NCI-H2196 (cell line): ENCODE results near the gene DCTN5.
"Not testable (repeated sequence)": the region's sequence is repeated elsewhere in the genome, so short reads cannot be mapped to it uniquely, and the experiment has no call there.

Experiments used
- DNase-seq: peaks from one replicate; lab custom pipeline; 2025; ENCODE audit not compliant: unreplicated experiment; lab: John Stamatoyannopoulos, UW

The DCTN5 gene

GRCh38 chr16:23640931-23641765 lies at the start of gene DCTN5, which contains the start of gene PALB2:
DCTN5 (plus strand) TSS chr16:23641466; CDS start chr16:23641543, 77 bp downstream.
PALB2 (minus strand) TSS chr16:23641310; CDS start chr16:23641157, 153 bp downstream.
- peak; percentile 95 for DNase-seq

GRCh38 chr16:23594186-23594585 lies 47.1 kb upstream of the DCTN5 start:
- DNase-seq, result no peak

GRCh38 chr16:23595246-23595950 lies 45.9 kb upstream of the DCTN5 start:
- no peak for DNase-seq

GRCh38 chr16:23595951-23596720 lies 45.1 kb upstream of the DCTN5 start, which contains the start of gene NDUFAB1:
NDUFAB1 (minus strand) TSS chr16:23596316; CDS start chr16:23596290, 26 bp downstream.
- peak; percentile 94 for DNase-seq

GRCh38 chr16:23597003-23597756 lies 44.1 kb upstream of the DCTN5 start:
- no peak for DNase-seq

GRCh38 chr16:23607726-23608125 lies 33.5 kb upstream of the DCTN5 start:
- no peak for DNase-seq

- no peak for DNase-seq
Measured at GRCh38 chr16:23608194-23608593, 33.1 kb upstream of the DCTN5 start.

- DNase-seq, result no peak
Measured at GRCh38 chr16:23609929-23610328, 31.3 kb upstream of the DCTN5 start.

GRCh38 chr16:23610905-23611304 lies 30.4 kb upstream of the DCTN5 start:
- not testable (repeated sequence) for DNase-seq

GRCh38 chr16:23611936-23612335 lies 29.3 kb upstream of the DCTN5 start:
- no peak for DNase-seq

GRCh38 chr16:23615805-23616204 lies 25.5 kb upstream of the DCTN5 start:
- DNase-seq, result no peak

- DNase-seq, result no peak
Measured at GRCh38 chr16:23624092-23624491, 17.2 kb upstream of the DCTN5 start.

- no peak for DNase-seq
Measured at GRCh38 chr16:23629516-23629915, 11.8 kb upstream of the DCTN5 start.

GRCh38 chr16:23631874-23632273 lies 9.4 kb upstream of the DCTN5 start:
- not testable (repeated sequence) for DNase-seq

GRCh38 chr16:23634461-23635036 lies 6.7 kb upstream of the DCTN5 start:
- no peak for DNase-seq

GRCh38 chr16:23635958-23636357 lies 5.3 kb upstream of the DCTN5 start:
- no peak for DNase-seq

GRCh38 chr16:23640615-23640930 lies 693 bp upstream of the DCTN5 start:
- DNase-seq, result no peak

- no peak for DNase-seq
Measured at GRCh38 chr16:23642246-23642774, 1.0 kb downstream of the DCTN5 start.

- no peak for DNase-seq
Measured at GRCh38 chr16:23650674-23651416, 9.6 kb downstream of the DCTN5 start.
